ENCODE data around the gene NOTCH3. TPM values are rescaled to one million over a fixed set of nuclear protein-coding genes. Genes with fewer than 3 reads are reported as not detected.

Gene NOTCH3
- total RNA-seq, 1 experiment from 2014 or later = 153 TPM

- TF ChIP-seq ATF2 (CRISPR knock-in tag; IDR thresholded peaks at IDR 0.05; ENCODE audit: borderline replicate concordance, low read depth) (no peak), PREB (CRISPR knock-in tag; IDR thresholded peaks at IDR 0.05; ENCODE audit: borderline replicate concordance) (no peak), FOXP4 (CRISPR knock-in tag; IDR thresholded peaks at IDR 0.05) (no peak), RELA (CRISPR knock-in tag; IDR thresholded peaks at IDR 0.05; ENCODE audit: borderline replicate concordance) (no peak), AFF4 (CRISPR knock-in tag; IDR thresholded peaks at IDR 0.05; ENCODE audit: borderline replicate concordance) (no peak), ZNF416 (CRISPR knock-in tag; IDR thresholded peaks at IDR 0.05) (no peak), STAT6 (CRISPR knock-in tag; conservative IDR thresholded peaks at IDR 0.05; ENCODE audit: low read depth) (no peak), CREM (CRISPR knock-in tag; IDR thresholded peaks at IDR 0.05) (no peak), USF1 (CRISPR knock-in tag; IDR thresholded peaks at IDR 0.05) (no peak), ETV6 (CRISPR knock-in tag; IDR thresholded peaks at IDR 0.05) (no peak), ATF6 (CRISPR knock-in tag; IDR thresholded peaks at IDR 0.05) (no peak), MAX (CRISPR knock-in tag; IDR thresholded peaks at IDR 0.05) (no peak), E2F5 (CRISPR knock-in tag; IDR thresholded peaks at IDR 0.05) (no peak), NR3C1 (CRISPR knock-in tag; conservative IDR thresholded peaks at IDR 0.05; ENCODE audit: low read depth) (no peak)
These were observed 81.9 kb downstream of the NOTCH3 start (continued) for GRCh38 chr19:15118789-15119494.

All from WTC11 (cell line).